ENCODE measurements around the gene CAPN5. TPM values are rescaled to one million over a fixed set of nuclear protein-coding genes. Genes with fewer than 3 reads are reported as not detected.

CAPN5 gene
- total and polyA plus RNA-seq, 2 of the 13 experiments (the other 11 are each of a cell fraction or from before 2014, with no cell fraction given): 0.27 to 1.2 TPM

DNA sequence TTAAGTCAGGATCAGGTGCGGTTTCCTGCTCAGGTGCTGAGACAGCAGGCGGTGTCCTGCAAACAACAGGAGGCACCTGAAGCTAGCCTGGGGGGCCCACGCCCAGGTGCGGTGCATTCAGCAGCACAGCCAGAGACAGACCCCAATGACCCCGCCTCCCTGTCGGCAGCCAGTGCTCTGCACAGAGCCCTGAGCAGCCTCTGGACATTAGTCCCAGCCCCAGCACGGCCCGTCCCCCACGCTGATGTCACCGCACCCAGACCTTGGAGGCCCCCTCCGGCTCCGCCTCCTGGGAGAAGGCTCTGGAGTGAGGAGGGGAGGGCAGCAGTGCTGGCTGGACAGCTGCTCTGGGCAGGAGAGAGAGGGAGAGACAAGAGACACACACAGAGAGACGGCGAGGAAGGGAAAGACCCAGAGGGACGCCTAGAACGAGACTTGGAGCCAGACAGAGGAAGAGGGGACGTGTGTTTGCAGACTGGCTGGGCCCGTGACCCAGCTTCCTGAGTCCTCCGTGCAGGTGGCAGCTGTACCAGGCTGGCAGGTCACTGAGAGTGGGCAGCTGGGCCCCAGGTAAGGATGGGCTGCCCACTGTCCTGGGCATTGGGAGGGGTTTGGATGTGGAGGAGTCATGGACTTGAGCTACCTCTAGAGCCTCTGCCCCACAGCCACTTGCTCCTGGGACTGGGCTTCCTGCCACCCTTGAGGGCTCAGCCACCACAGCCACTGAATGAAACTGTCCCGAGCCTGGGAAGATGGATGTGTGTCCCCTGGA lies 61.3 kb downstream of the CAPN5 start, which contains the start of gene MYO7A (continued):
- TF ChIP-seq SP1 (IDR thresholded peaks at IDR 0.05): no peak
- peak; percentile 62 for TF ChIP-seq SP1 (CRISPR knock-in tag; IDR thresholded peaks at IDR 0.05)
- no peak for TF ChIP-seq NR1H2 (CRISPR knock-in tag; IDR thresholded peaks at IDR 0.05; ENCODE audit: borderline replicate concordance, low read depth)
- no peak for TF ChIP-seq ONECUT2 (CRISPR knock-in tag; IDR thresholded peaks at IDR 0.05)
- peak; percentile 63 for TF ChIP-seq ZEB1 (IDR thresholded peaks at IDR 0.05; ENCODE audit: insufficient replicate concordance, low read depth)
- TF ChIP-seq, protein P1, sequence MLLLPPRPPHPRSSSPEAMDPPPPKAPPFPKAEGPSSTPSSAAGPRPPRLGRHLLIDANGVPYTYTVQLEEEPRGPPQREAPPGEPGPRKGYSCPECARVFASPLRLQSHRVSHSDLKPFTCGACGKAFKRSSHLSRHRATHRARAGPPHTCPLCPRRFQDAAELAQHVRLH (CRISPR knock-in tag; IDR thresholded peaks at IDR 0.05; ENCODE audit: borderline replicate concordance, low read depth): 0 out of 2 replicates have a peak, but pooled peaks have one; percentile 52
- TF ChIP-seq, protein P2, sequence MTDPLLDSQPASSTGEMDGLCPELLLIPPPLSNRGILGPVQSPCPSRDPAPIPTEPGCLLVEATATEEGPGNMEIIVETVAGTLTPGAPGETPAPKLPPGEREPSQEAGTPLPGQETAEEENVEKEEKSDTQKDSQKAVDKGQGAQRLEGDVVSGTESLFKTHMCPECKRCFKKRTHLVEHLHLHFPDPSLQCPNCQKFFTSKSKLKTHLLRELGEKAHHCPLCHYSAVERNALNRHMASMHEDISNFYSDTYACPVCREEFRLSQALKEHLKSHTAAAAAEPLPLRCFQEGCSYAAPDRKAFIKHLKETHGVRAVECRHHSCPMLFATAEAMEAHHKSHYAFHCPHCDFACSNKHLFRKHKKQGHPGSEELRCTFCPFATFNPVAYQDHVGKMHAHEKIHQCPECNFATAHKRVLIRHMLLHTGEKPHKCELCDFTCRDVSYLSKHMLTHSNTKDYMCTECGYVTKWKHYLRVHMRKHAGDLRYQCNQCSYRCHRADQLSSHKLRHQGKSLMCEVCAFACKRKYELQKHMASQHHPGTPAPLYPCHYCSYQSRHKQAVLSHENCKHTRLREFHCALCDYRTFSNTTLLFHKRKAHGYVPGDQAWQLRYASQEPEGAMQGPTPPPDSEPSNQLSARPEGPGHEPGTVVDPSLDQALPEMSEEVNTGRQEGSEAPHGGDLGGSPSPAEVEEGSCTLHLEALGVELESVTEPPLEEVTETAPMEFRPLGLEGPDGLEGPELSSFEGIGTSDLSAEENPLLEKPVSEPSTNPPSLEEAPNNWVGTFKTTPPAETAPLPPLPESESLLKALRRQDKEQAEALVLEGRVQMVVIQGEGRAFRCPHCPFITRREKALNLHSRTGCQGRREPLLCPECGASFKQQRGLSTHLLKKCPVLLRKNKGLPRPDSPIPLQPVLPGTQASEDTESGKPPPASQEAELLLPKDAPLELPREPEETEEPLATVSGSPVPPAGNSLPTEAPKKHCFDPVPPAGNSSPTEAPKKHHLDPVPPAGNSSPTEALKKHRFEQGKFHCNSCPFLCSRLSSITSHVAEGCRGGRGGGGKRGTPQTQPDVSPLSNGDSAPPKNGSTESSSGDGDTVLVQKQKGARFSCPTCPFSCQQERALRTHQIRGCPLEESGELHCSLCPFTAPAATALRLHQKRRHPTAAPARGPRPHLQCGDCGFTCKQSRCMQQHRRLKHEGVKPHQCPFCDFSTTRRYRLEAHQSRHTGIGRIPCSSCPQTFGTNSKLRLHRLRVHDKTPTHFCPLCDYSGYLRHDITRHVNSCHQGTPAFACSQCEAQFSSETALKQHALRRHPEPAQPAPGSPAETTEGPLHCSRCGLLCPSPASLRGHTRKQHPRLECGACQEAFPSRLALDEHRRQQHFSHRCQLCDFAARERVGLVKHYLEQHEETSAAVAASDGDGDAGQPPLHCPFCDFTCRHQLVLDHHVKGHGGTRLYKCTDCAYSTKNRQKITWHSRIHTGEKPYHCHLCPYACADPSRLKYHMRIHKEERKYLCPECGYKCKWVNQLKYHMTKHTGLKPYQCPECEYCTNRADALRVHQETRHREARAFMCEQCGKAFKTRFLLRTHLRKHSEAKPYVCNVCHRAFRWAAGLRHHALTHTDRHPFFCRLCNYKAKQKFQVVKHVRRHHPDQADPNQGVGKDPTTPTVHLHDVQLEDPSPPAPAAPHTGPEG (CRISPR knock-in tag; IDR thresholded peaks at IDR 0.05): 0 out of 2 replicates have a peak, but pooled peaks have one; percentile 24
- TF ChIP-seq STAG1 (CRISPR knock-in tag; IDR thresholded peaks at IDR 0.05): 0 out of 2 replicates have a peak, but pooled peaks have one; percentile 7
- TF ChIP-seq ZNF382 (CRISPR knock-in tag; IDR thresholded peaks at IDR 0.05; ENCODE audit: borderline replicate concordance): no peak
- TF ChIP-seq GTF2F1 (IDR thresholded peaks at IDR 0.05; ENCODE audit: low read length): no peak
- TF ChIP-seq HOXA5 (CRISPR knock-in tag; IDR thresholded peaks at IDR 0.05): 0 out of 2 replicates have a peak, but pooled peaks have one; percentile 15
- TF ChIP-seq ZBTB20 (CRISPR knock-in tag; IDR thresholded peaks at IDR 0.05; ENCODE audit: borderline replicate concordance, low read depth): peak; percentile 31; the same call in 1 of the 2 replicates
- no peak for TF ChIP-seq BRCA1 (CRISPR knock-in tag; IDR thresholded peaks at IDR 0.05)
- TF ChIP-seq CENPX (CRISPR knock-in tag; IDR thresholded peaks at IDR 0.05): no peak
- TF ChIP-seq SKI (IDR thresholded peaks at IDR 0.05; ENCODE audit: partially characterized antibody): peak; percentile 71
- TF ChIP-seq ZNF619 (CRISPR knock-in tag; IDR thresholded peaks at IDR 0.05): no peak
- TF ChIP-seq, protein P3, sequence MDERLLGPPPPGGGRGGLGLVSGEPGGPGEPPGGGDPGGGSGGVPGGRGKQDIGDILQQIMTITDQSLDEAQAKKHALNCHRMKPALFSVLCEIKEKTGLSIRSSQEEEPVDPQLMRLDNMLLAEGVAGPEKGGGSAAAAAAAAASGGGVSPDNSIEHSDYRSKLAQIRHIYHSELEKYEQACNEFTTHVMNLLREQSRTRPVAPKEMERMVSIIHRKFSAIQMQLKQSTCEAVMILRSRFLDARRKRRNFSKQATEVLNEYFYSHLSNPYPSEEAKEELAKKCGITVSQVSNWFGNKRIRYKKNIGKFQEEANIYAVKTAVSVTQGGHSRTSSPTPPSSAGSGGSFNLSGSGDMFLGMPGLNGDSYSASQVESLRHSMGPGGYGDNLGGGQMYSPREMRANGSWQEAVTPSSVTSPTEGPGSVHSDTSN (CRISPR knock-in tag; IDR thresholded peaks at IDR 0.05): no peak
- TF ChIP-seq, protein P4, sequence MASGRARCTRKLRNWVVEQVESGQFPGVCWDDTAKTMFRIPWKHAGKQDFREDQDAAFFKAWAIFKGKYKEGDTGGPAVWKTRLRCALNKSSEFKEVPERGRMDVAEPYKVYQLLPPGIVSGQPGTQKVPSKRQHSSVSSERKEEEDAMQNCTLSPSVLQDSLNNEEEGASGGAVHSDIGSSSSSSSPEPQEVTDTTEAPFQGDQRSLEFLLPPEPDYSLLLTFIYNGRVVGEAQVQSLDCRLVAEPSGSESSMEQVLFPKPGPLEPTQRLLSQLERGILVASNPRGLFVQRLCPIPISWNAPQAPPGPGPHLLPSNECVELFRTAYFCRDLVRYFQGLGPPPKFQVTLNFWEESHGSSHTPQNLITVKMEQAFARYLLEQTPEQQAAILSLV (CRISPR knock-in tag; IDR thresholded peaks at IDR 0.05; ENCODE audit: borderline replicate concordance): peak; percentile 71
- TF ChIP-seq ZNF569 (CRISPR knock-in tag; IDR thresholded peaks at IDR 0.05; ENCODE audit: borderline replicate concordance): no peak

Data from HepG2 (cell line).